Common myeloid progenitor, CD34-positive (primary cell): Measurements from ENCODE around the gene RAB35.

Experiments used
- CTCF ChIA-PET: fragments of 350-600 bp; sonication (Branson Sonifier 250); formaldehyde crosslinking; loops from one replicate; lab custom pipeline; 2021; ENCODE audit warnings: antibody characterized with exemption; lab: Charles Lee
- POLR2A ChIA-PET: fragments of 350-600 bp; sonication (Branson Sonifier 250); formaldehyde crosslinking; loops from one replicate; lab custom pipeline; 2021; ENCODE audit warnings: antibody characterized with exemption; lab: Charles Lee
- DNase-seq, 3 donors: peaks; one replicate each; pipeline versions ENCODE4 v3.0.0 to v3.0.0-alpha.2; 2013
- H3K27ac ChIP-seq, 2 experiments: 1 replicate in 1 of 2; 2 replicates in 1 of 2; pipeline ENCODE4 v1.7.0; 2013; ENCODE audit warnings: inconsistent platforms in 2 of 2, low read length in 2 of 2, mild to moderate bottlenecking in 2 of 2, low read depth in 1 of 2, moderate library complexity in 1 of 2; ENCODE audit not compliant: severe bottlenecking in 2 of 2, insufficient read depth in 1 of 2, poor library complexity in 1 of 2
- H3K27me3 ChIP-seq, 5 experiments: replicated peaks in 2 of 5; 1 replicate in 3 of 5; 2 replicates in 2 of 5; pipeline versions ENCODE4 v1.6.1 to v1.7.0; 2013; ENCODE audit warnings: low read length in 4 of 5, mild to moderate bottlenecking in 2 of 5, moderate library complexity in 2 of 5, inconsistent platforms in 1 of 5; ENCODE audit not compliant: insufficient read depth in 5 of 5, control insufficient read depth in 4 of 5
- H3K36me3 ChIP-seq, 4 experiments: 1 replicate in 2 of 4; 2 replicates in 2 of 4; pipeline versions ENCODE4 v1.6.1 to v1.7.0; 2013; ENCODE audit warnings: low read length in 3 of 4, control low read depth in 1 of 4, mild to moderate bottlenecking in 1 of 4; ENCODE audit not compliant: control insufficient read depth in 4 of 4, insufficient read depth in 4 of 4
- H3K4me1 ChIP-seq, 4 experiments: 1 replicate in 3 of 4; 2 replicates in 1 of 4; pipeline versions ENCODE4 v1.6.1 to v1.7.1; 2013; ENCODE audit warnings: low read length in 3 of 4, mild to moderate bottlenecking in 3 of 4, control low read depth in 1 of 4, inconsistent platforms in 1 of 4, moderate library complexity in 1 of 4; ENCODE audit not compliant: control insufficient read depth in 4 of 4, insufficient read depth in 4 of 4; ENCODE audit errors: control extremely low read depth in 1 of 4
- H3K4me3 ChIP-seq, 7 experiments: 1 replicate in 4 of 7; 2 replicates in 3 of 7; pipeline versions ENCODE4 v1.5.1 to v1.7.0; 2013; ENCODE audit warnings: mild to moderate bottlenecking in 7 of 7, low read length in 6 of 7, moderate library complexity in 6 of 7, inconsistent platforms in 2 of 7, low read depth in 2 of 7, control low read depth in 1 of 7; ENCODE audit not compliant: insufficient read depth in 4 of 7, control insufficient read depth in 1 of 7; ENCODE audit errors: extremely low read depth in 1 of 7
- H3K9me3 ChIP-seq, 5 experiments: 1 replicate in 4 of 5; 2 replicates in 1 of 5; pipeline versions ENCODE4 v1.6.1 to v1.7.1; 2013; ENCODE audit warnings: low read length in 4 of 5, mild to moderate bottlenecking in 2 of 5, inconsistent platforms in 1 of 5, low read depth in 1 of 5, moderate library complexity in 1 of 5; ENCODE audit not compliant: control insufficient read depth in 4 of 5, insufficient read depth in 2 of 5; ENCODE audit errors: control extremely low read depth in 1 of 5
- WGBS: methylation state at CpG from one replicate; pipeline ENCODE4 v1.1.5; 2013; ENCODE audit not compliant: insufficient coverage; 5-methylcytosine and 5-hydroxymethylcytosine counted together

The RAB35 gene

GRCh38 chr12:120125792-120126634 lies 9.5 kb upstream of the RAB35 start:
- ChIA-PET CTCF (interaction anchor here (0.6 to 1.6 kb wide), 5 partner anchors 9 to 1745 kb away, joined by 3 to 5 read pairs (median 3); partner anchors contain the start of gene RAB35), POLR2A (interaction anchor here (1.1 kb wide), 1 partner anchor 11 kb away, joined by 4 read pairs; no protein-coding TSS in a partner anchor)
- no peaks in the 10 kb centered on the region for H3K27me3 ChIP-seq
- no peaks in the 10 kb centered on the region for H3K9me3 ChIP-seq
- no peak overlapping the region for H3K4me3 ChIP-seq
- peaks cover 17 to 47% (median 32%) of the 10 kb centered on the region in 4 experiments for H3K36me3 ChIP-seq
- peaks cover 0 to 37% (median 12%) of the 10 kb centered on the region in 4 experiments for H3K4me1 ChIP-seq
- H3K27ac ChIP-seq, result no peak overlapping the region
- DNase-seq, result no peak
- 100% methylated on average over 3 of the region's 6 CpGs for WGBS

- WGBS, result 100% methylated on average over 4 of the region's 4 CpGs
- no peak overlapping the region for H3K4me3 ChIP-seq
- DNase-seq, result no peak
- CTCF ChIA-PET, result no interaction called here
- H3K27ac ChIP-seq, result no peak overlapping the region
- POLR2A ChIA-PET, result interaction anchor here (1.1 kb wide), 1 partner anchor 10 kb away, joined by 4 read pairs; no protein-coding TSS in a partner anchor
- H3K36me3 ChIP-seq, result peaks cover 11 to 37% (median 23%) of the 10 kb centered on the region in 4 experiments
- H3K4me1 ChIP-seq, result peaks cover 0 to 41% (median 12%) of the 10 kb centered on the region in 4 experiments
- no peaks in the 10 kb centered on the region for H3K9me3 ChIP-seq
- no peaks in the 10 kb centered on the region for H3K27me3 ChIP-seq
These were observed 8.5 kb upstream of the RAB35 start for GRCh38 chr12:120125029-120125428.

- 90% methylated on average over 3 of the region's 4 CpGs for WGBS
- ChIA-PET CTCF (interaction anchor here (3.4 kb wide), 1 partner anchor 11 kb away, joined by 15 read pairs; no protein-coding TSS in a partner anchor), POLR2A (interaction anchor here (0.5 kb wide), 1 partner anchor 71 kb away, joined by 4 read pairs; no protein-coding TSS in a partner anchor)
- Histone ChIP-seq H3K27ac (no peak overlapping the region), H3K36me3 (peaks cover 0 to 10% (median 1%) of the 10 kb centered on the region in 4 experiments), H3K27me3 (no peaks in the 10 kb centered on the region), H3K9me3 (no peaks in the 10 kb centered on the region), H3K4me3 (no peak overlapping the region), H3K4me1 (peaks cover 8 to 56% (median 20%) of the 10 kb centered on the region in 4 experiments)
- DNase-seq, result no peak
These were observed 5.3 kb upstream of the RAB35 start for GRCh38 chr12:120121766-120122293.

- ChIA-PET CTCF (interaction anchor here (3.4 kb wide), 1 partner anchor 11 kb away, joined by 15 read pairs; no protein-coding TSS in a partner anchor), POLR2A (no interaction called here)
- 83% methylated on average over 1 of the region's 2 CpGs for WGBS
These were observed 4.8 kb upstream of the RAB35 start for GRCh38 chr12:120121343-120121742.

GRCh38 chr12:120119271-120119973 lies 2.9 kb upstream of the RAB35 start:
- Histone ChIP-seq H3K4me3 (no peak overlapping the region), H3K36me3 (peaks cover 0 to 5% (median 2%) of the 10 kb centered on the region in 4 experiments), H3K9me3 (no peaks in the 10 kb centered on the region), H3K4me1 (peaks cover 12 to 59% (median 27%) of the 10 kb centered on the region in 4 experiments), H3K27me3 (no peaks in the 10 kb centered on the region), H3K27ac (no peak overlapping the region)
- POLR2A ChIA-PET, result no interaction called here
- DNase-seq, result peak in 2 of 3 donors; percentile 52 to 54
- CTCF ChIA-PET, result interaction anchor here (0.9 to 3.4 kb wide), 4 partner anchors 9 to 66 kb away, joined by 3 to 15 read pairs (median 4); no protein-coding TSS in a partner anchor
- WGBS, result 95% methylated on average over 7 of the region's 9 CpGs

More at GRCh38 chr12:120121343-120121742, 4.8 kb upstream of the RAB35 start:
- Histone ChIP-seq H3K9me3 (no peaks in the 10 kb centered on the region), H3K36me3 (peaks cover 0 to 8% (median 1%) of the 10 kb centered on the region in 4 experiments), H3K27ac (no peak overlapping the region), H3K4me1 (peaks cover 8 to 52% (median 17%) of the 10 kb centered on the region in 4 experiments), H3K27me3 (no peaks in the 10 kb centered on the region), H3K4me3 (no peak overlapping the region)
- no peak for DNase-seq

- peaks cover 0 to 13% (median 7%) of the 10 kb centered on the region in 4 experiments for H3K36me3 ChIP-seq
- ChIA-PET CTCF (interaction anchor here (1.0 to 1.4 kb wide), 3 partner anchors 12 to 67 kb away, joined by 3 to 4 read pairs (median 3); no protein-coding TSS in a partner anchor), POLR2A (no interaction called here)
- 90% methylated on average over 4 of the region's 11 CpGs for WGBS
- peaks cover 12 to 53% (median 24%) of the 10 kb centered on the region in 4 experiments for H3K4me1 ChIP-seq
- no peak for DNase-seq
- H3K4me3 ChIP-seq, result peak overlapping the region in 2 of 7 experiments; percentile 87
- H3K9me3 ChIP-seq, result no peaks in the 10 kb centered on the region
- no peak overlapping the region for H3K27ac ChIP-seq
- H3K27me3 ChIP-seq, result no peaks in the 10 kb centered on the region
These were observed 1.9 kb upstream of the RAB35 start for GRCh38 chr12:120118321-120119061.
